ELR (cell line): Measurements from ENCODE around the gene INTS6.
"Not testable (repeated sequence)": the region's sequence is repeated elsewhere in the genome, so short reads cannot be mapped to it uniquely, and the experiment has no call there.

ENCODE experiments used
- DNase-seq: peaks from one replicate; pipeline ENCODE4 v3.0.0-alpha.2; 2015; ENCODE audit warnings: low read depth

INTS6 gene

GRCh38 chr13:51415339-51415738 lies 37.5 kb downstream of the INTS6 start:
- not testable (repeated sequence) for DNase-seq

DNA sequence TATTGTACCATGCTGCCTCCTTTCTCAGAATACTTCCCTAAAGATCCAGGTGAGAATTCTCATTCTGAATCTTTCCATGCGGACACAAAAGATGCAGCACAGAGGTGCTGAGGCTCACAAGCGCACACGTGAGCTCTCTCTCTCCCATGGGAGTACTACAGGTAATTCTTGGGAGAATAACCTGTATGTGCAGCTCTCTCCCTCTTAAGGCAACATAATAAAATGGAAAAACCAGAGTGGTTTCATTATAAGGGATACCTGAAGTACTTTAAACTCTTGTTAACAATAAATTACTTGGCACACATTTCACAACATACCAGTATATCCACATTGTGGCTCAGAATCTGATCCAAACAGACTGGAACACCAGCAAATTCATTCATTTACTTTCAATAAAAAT lies 40.4 kb downstream of the INTS6 start:
- DNase-seq: no peak

- DNase-seq: no peak
Observed at GRCh38 chr13:51405176-51405575, 47.7 kb downstream of the INTS6 start.

DNA sequence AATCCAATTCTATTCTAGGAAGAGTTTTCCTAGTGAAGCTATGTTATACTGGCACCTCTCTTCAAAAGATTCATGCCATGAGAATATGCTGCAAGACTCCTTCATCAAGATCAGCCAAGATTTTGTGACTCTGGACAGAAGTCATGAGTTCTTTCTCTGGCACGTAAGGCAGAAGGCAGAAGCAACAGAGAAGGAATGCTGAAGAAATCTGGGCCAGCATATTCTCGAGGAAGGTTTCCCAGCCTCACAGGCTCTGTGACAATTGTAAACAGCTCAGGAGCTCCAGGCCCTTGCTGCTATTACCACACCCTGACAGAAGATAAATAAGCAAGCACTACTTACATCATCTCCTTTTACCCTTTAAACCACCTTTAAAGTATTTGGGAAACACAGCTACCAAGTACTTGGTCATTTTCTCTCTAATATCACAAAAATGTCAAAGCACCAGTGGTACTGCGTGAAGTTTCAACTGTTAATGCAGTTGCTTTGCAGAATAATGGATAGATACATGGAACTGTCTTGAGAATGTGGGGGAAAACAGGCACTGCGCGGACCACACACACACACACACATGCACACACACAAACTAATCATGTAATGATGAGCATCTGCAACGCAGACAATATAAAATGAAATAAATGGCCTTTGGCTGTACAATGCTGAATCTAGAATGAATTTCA lies 55.4 kb downstream of the INTS6 start:
- DNase-seq: peak; percentile 9

- DNase-seq: no peak
Observed at GRCh38 chr13:51396352-51396751, 56.5 kb downstream of the INTS6 start.

DNA sequence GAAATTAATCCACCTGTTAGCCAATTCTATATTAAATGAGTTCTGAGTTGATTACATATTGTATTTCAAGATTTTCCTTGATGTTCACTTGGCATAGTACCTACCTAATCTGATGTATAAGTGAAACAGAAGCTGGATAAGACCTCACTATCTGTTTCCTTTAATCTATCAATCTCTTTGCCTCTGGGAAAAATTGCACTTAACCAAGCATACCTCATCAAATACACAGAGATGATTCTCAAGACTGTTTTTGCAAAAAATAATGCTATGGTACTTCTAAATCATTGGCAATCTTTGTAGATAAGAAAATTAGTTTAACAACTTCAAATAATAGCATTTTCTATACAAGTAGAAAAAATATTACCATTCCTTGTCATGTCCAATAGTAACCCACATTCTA lies 58.1 kb downstream of the INTS6 start:
- DNase-seq: no peak

DNA sequence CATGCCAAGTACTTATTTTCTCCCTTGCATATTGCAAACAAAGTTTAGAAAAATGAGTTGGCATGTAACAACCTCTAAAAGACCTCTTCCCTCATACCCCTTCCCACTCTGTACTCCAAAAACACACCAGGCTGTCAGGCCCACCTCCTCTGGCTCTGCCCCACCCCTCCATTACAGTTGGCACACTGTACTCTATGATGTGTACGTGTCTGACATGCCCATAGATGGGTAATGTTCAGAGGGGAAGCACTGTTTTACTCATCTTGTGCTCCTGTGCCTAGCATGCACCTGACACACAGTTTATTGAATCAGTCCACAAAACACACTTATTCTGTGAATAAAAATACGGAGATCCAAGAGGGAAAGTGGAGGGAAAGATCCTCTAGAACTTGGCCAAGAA lies 67.7 kb downstream of the INTS6 start:
- DNase-seq: no peak

- peak; percentile 22 for DNase-seq
Observed at GRCh38 chr13:51380269-51380668, 72.6 kb downstream of the INTS6 start.

GRCh38 chr13:51373451-51373850 lies 79.4 kb downstream of the INTS6 start:
- DNase-seq: no peak

DNA sequence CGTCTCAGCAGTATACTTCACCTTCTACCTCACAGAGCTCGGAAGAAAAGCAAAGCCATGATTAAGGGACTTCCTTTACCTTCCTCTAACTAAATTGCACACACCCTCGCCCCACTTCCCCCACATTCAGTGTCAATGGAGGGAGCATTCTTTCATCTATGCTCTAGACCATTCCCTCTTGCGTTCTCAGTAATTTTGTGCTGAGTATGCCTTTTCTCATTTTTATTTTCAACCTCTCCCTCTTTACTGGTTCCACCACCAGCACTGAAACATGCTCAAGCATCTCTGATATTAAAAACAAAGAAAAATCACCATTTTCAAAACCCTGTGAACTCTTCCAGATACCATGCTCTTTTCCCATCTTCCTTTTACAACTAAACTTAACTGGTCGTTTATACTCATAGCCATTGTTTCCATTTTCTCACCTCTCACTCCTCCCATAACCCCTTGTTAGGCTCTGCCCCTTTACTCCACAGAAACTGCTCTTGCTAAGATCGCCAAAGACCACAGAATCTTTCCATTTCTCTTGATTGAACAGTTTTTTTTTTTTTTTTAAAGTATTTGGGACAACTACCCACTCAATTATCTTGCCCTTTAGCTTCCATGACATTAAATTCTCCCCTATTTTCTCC lies 81.0 kb downstream of the INTS6 start:
- no peak for DNase-seq

DNA sequence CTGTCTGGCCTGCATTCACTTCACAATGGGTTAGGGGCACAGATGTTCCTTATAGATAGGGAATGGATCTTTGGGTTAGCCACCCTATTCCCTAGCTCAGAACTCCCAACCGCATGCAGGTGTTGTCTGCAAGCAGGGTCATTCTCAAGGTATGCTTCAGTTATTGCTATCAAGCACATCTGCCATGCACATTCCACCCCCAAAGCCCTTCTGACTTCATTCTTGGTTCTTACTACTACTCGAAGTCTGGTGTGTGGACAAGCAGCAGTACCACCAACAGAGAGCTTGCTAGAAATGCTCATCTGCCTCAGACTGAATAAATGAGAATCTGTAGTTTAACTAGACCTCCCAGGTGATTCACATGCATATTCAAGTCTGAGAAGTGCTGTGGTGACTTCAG lies 82.0 kb downstream of the INTS6 start:
- no peak for DNase-seq

GRCh38 chr13:51370116-51370515 lies 82.7 kb downstream of the INTS6 start:
- DNase-seq: peak; percentile 6

DNA sequence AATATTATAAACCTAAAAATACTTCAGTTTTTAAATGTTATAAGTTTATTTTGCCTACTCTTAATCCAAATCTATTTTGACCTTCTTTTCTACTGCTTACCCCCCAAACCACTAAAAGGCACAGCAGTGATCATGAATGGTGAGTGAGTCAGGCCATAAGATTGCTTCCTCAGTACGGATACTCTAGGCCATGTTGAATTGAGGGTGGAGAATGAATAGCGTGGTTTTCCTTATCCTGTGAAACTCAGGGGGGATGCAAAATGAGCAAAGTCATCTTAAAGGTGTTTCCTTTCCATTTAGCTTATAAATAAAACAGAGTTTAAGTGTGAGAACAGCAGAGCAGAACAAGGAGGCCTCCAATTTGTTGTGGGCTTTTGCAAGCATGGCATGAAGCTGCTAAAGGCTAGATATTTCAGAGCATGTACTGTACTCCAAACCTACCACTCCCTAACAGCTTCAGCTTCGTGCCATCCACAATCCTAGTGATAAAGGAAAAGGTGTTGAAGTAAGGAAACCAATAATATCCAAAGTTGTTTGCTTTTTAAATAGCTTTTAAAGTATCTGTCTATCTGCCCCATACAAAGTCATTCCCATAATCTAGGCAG lies 88.3 kb downstream of the INTS6 start:
- DNase-seq: peak; percentile 78

GRCh38 chr13:51363625-51364024 lies 89.2 kb downstream of the INTS6 start:
- no peak for DNase-seq

GRCh38 chr13:51361106-51361505 lies 91.7 kb downstream of the INTS6 start:
- DNase-seq: no peak

- no peak for DNase-seq
Observed at GRCh38 chr13:51360489-51360888, 92.3 kb downstream of the INTS6 start.

DNA sequence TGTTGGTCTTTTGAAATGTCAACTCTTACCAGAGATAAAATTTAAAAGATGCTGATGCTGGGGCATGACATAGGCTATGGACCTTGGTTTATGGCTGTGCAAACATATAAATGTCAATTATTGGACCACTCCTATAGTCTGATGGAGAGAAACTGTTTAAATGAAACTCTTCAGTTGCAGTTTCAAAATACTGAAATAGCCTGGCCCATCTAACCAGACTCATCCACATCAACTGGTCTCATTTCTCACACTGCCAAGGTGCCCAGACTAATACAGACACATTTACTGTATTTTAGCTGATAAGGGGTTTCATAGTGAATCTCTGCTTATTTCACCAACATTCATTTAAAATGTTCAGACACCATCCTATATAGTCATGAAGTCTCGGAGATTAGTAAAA lies 93.5 kb downstream of the INTS6 start:
- DNase-seq: no peak

- DNase-seq: no peak
Observed at GRCh38 chr13:51357928-51358595, 94.8 kb downstream of the INTS6 start.

GRCh38 chr13:51355217-51355616 lies 97.6 kb downstream of the INTS6 start:
- DNase-seq: no peak

DNA sequence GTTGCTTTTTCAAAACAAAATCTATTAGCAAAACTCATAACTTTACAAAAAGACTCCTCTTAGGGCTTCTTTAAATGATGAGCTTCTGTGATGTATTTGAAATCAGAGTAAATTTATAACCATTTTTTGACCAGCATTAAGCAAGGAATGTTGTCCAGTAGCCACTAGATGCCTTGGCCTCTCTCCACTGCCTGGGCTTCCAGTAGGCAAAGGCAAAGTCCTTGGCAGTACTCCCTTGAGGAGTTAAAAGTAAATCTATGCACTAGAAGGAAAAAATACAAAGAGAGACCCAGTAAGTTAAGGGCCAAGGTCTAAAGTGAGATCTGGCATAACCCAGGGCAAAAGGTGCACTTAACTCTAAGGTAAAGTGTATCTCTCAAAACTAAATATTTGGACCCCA lies 103.8 kb downstream of the INTS6 start:
- DNase-seq: no peak

GRCh38 chr13:51348069-51348967 lies 104.5 kb downstream of the INTS6 start:
- no peak for DNase-seq

DNA sequence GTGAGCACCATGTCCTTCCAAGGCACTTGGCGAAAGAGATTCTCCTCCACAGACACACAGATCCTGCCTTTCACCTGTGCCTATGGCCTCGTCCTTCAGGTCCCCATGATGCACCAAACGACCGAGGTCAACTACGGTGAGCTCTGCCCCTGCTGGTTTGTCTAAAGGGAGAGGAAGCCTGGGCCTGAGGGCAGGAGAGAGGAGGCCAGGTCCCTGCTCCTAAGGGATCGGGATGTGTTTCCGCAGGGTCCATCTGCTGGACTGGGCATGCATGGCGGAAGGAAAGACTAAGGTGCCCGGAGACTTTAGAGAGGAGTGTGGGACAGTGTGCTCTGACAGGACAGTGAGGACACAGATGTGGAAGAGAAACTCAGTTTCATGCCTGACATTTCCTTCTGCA lies 105.7 kb downstream of the INTS6 start:
- no peak for DNase-seq
